NCI-H1436 treated with DMSO at 0.1 percent for 48 hours (cell line): ENCODE data around the gene SBNO1.
"Not testable (repeated sequence)": the region's sequence is repeated elsewhere in the genome, so short reads cannot be mapped to it uniquely, and the experiment has no call there.

ENCODE experiments used
- DNase-seq: peaks from one replicate; lab custom pipeline; 2025; lab: John Stamatoyannopoulos, UW

SBNO1 gene

GRCh38 chr12:123346946-123347345 lies 17.7 kb downstream of the SBNO1 start:
- no peak for DNase-seq

GRCh38 chr12:123344086-123344485 lies 20.6 kb downstream of the SBNO1 start:
- DNase-seq = no peak

GRCh38 chr12:123337070-123337469 lies 27.6 kb downstream of the SBNO1 start:
- no peak for DNase-seq

GRCh38 chr12:123336530-123336929 lies 28.1 kb downstream of the SBNO1 start:
- no peak for DNase-seq

GRCh38 chr12:123335490-123335889 lies 29.2 kb downstream of the SBNO1 start:
- no peak for DNase-seq

GRCh38 chr12:123329799-123330198 lies 34.8 kb downstream of the SBNO1 start:
- no peak for DNase-seq

GRCh38 chr12:123319826-123320225 lies 44.8 kb downstream of the SBNO1 start:
- DNase-seq = no peak

- no peak for DNase-seq
Observed at GRCh38 chr12:123319273-123319672, 45.4 kb downstream of the SBNO1 start.

GRCh38 chr12:123313046-123313445 lies 51.6 kb downstream of the SBNO1 start:
- DNase-seq = not testable (repeated sequence)

GRCh38 chr12:123306200-123306599 lies 58.4 kb downstream of the SBNO1 start:
- no peak for DNase-seq

GRCh38 chr12:123305136-123305535 lies 59.5 kb downstream of the SBNO1 start:
- DNase-seq = no peak

- no peak for DNase-seq
Observed at GRCh38 chr12:123293178-123293760, 71.4 kb downstream of the SBNO1 start.

GRCh38 chr12:123289911-123290310 lies 74.7 kb downstream of the SBNO1 start:
- no peak for DNase-seq

- no peak for DNase-seq
Observed at GRCh38 chr12:123288751-123289346, 75.8 kb downstream of the SBNO1 start.

GRCh38 chr12:123286652-123287373 lies 77.8 kb downstream of the SBNO1 start:
- no peak for DNase-seq

GRCh38 chr12:123284669-123285068 lies 80.0 kb downstream of the SBNO1 start:
- no peak for DNase-seq

GRCh38 chr12:123283461-123283860 lies 81.2 kb downstream of the SBNO1 start:
- DNase-seq = no peak

- no peak for DNase-seq
Observed at GRCh38 chr12:123282111-123282510, 82.5 kb downstream of the SBNO1 start.

GRCh38 chr12:123280971-123281370 lies 83.7 kb downstream of the SBNO1 start:
- no peak for DNase-seq

GRCh38 chr12:123278101-123278627 lies 86.5 kb downstream of the SBNO1 start:
- DNase-seq = no peak

GRCh38 chr12:123273166-123273565 lies 91.5 kb downstream of the SBNO1 start:
- no peak for DNase-seq

- no peak for DNase-seq
Observed at GRCh38 chr12:123271001-123271668, 93.5 kb downstream of the SBNO1 start.
